D341Med (cell line): ENCODE results near the gene HINT1.
"Not testable (repeated sequence)": the region's sequence is repeated elsewhere in the genome, so short reads cannot be mapped to it uniquely, and the experiment has no call there.

Experiments
- DNase-seq: peaks from one replicate; pipeline ENCODE4 v3.0.0; 2012; ENCODE audit warnings: low spot score

HINT1 gene

DNA sequence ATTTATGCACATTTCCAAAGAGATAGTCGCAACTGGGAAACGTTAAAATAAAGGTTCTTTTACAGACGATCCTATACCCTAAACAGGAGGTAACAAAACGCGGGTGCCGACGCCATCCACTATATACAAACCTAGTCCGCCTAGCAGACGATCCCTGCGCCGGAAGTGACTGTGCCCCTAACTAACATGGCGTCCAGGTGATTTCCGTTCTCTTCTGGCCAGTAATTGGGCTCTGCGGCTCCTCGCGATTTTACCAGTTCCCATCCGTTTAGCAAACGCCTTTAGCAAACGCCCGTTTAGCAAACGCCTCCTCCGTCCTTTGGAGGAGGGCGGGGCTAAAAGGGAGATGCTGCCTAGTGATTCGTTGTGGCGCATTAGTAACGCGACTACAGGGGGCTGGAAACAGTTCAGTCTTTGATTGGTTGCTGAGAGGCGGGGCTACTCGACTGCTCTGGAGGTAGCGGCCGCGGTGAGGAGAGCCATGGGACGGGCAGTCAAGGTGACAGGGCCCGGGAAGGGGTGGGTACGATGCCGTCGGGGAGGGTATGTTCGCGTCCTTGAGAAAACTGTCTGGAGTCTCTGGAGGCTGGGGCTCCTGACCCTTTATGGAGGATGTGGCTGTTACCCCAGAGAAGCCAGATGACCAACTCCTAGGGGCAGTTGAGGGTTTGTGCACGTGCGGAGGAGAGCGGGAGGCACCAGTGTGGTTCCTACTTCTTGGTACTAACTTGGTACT, 5.7 kb upstream of the HINT1 start, which contains the start of gene LYRM7:
Gene LYRM7, plus strand, starts transcription at position 405 of the 736 bp plus-strand sequence. Its CDS starts 77 bp downstream, at position 482.
- DNase-seq = peak; percentile 88

- no peak for DNase-seq
Observed at GRCh38 chr5:131169810-131170539, 4.9 kb upstream of the HINT1 start.

DNA sequence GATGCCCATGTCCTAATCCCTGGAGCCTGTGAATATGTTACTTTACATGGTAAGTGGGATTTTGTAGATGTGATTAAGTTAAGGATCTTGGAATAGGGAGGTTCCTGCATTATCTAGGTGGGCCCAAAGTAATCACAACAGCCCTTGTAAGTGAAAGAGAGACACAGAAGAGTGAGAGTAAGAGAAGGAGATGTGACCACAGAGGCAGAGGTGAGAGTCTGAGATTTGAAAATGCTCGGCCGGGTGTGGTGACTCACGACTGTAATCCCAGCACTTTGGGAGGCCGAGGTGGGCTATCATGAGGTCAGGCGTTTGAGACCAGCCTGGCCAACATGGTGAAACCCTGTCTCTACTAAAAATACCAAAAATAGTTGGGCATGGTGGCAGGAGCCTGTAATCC, 2.6 kb upstream of the HINT1 start:
- no peak for DNase-seq

- peak; percentile 77 for DNase-seq
Observed at GRCh38 chr5:131164191-131165118, 601 bp downstream of the HINT1 start.

GRCh38 chr5:131163276-131164119, 1.6 kb downstream of the HINT1 start:
- DNase-seq = no peak

DNA sequence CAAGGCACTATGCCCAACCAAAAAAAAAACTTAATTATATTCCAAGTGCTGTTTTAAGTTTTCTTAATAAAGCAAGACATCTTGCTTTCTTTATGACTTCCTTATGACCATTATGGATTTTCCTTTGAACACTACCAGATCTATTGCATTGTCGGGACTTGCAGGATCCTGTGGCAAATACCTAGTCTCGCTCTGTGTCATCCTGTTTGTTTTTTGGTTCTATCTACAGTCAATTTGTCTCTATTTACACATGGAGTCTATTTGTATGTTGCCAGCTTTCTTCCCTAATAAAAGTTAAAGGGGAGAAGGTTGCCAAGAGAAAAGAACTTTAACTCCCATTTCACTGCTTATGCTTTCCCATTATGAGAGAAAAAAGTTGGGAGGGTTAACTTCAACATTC, 4.9 kb downstream of the HINT1 start:
- no peak for DNase-seq

GRCh38 chr5:131156957-131157356, 8.1 kb downstream of the HINT1 start:
- DNase-seq = no peak

DNA sequence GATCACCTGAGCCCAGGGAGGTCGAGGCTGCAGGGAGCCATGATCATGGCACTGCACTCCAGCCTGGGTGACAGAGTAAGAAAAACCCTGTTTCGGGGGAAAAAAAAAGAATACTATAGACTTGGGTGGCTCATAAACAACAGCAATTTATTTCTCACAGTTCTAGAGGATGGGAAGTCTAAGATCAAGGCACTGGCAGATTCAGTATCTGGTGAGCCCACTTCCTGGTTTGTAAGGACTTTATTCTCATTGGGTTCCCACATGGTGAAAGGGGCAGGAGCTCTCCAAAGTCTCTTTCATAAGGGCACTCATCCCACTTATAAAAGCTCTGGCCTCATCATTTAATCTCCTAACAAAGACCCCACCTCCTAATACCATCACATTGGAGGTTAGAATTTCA, 8.7 kb downstream of the HINT1 start:
- no peak for DNase-seq

DNA sequence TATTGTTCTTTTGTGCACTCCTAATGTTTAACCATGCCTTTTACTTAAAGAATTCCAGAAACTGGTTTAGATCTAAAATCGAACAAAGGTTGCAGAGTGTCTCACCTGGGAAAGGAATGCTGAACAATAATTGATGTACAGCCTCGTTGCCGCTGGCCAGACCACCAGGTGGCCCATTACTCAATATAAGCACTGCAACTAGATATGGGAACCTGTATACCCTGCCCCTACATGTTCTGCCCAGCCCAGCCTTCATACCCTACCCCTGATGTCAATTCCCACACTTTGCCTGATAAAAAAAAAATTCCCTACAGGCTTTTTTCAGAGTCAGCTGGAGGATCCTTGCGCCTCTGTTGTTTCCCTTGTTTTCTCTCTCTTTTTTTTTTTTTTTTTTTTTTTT, 13.8 kb downstream of the HINT1 start:
- DNase-seq = no peak

DNA sequence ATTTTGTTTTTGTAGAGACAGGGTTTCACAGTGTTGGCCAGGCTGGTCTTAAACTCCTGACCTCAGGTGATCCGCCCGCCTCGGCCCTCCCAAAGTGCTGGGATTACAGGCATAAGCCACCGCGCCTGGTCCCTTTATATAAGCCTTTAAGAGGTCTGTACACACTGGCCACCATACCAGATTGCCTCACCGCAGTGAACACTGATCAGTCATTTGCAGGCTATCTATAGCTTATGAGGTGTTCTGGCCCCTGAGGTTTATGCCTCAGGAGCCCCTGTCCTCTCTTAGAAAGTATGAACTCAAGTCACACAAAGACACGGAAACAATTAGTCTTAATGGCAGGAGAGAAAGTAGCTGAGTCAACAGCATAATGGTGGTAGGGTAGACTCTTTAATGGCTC, 14.6 kb downstream of the HINT1 start:
- no peak for DNase-seq

GRCh38 chr5:131148835-131149234, 16.2 kb downstream of the HINT1 start:
- DNase-seq = no peak

GRCh38 chr5:131147258-131147657, 17.8 kb downstream of the HINT1 start:
- DNase-seq = no peak

GRCh38 chr5:131142970-131143617, 22.0 kb downstream of the HINT1 start:
- DNase-seq = no peak

DNA sequence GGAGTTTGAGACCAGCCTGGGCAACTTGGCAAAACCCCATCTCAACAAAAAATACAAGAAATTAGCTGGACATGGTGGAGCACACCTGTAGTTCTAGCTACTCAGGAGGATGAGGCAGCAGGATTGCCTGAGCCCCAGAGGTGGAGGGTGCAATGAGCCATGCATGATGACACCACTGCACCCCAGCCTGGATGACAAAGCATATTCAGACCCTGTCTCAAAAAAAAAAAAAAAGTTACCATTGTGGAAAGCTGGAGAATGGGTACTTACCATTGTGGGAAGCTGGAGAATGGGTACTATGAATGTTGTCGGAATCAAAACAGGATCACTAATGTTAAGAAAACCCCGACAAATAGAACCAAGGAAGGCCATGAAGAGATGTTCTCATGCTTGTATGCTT, 25.7 kb downstream of the HINT1 start:
- DNase-seq = no peak

DNA sequence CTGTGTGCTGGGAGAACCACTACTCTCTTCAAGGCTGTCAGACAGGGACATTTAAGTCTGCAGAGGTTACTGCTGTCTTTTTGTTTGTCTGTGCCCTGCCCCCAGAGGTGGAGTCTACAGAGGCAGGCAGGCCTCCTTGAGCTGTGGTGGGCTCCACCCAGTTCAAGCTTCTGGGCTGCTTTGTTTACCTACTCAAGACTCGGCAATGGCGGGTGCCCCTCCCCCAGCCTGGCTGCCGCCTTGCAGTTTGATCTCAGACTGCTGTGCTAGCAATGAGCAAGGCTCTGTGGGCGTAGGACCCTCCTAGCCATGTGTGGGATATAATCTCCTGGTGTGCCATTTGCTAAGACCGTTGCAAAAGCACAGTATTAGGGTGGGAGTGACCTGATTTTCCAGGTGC, 26.6 kb downstream of the HINT1 start:
- not testable (repeated sequence) for DNase-seq

- not testable (repeated sequence) for DNase-seq
Observed at GRCh38 chr5:131133091-131133490, 32.0 kb downstream of the HINT1 start.

GRCh38 chr5:131129306-131129705, 35.8 kb downstream of the HINT1 start:
- no peak for DNase-seq

GRCh38 chr5:131127244-131127643, 37.8 kb downstream of the HINT1 start:
- DNase-seq = not testable (repeated sequence)

DNA sequence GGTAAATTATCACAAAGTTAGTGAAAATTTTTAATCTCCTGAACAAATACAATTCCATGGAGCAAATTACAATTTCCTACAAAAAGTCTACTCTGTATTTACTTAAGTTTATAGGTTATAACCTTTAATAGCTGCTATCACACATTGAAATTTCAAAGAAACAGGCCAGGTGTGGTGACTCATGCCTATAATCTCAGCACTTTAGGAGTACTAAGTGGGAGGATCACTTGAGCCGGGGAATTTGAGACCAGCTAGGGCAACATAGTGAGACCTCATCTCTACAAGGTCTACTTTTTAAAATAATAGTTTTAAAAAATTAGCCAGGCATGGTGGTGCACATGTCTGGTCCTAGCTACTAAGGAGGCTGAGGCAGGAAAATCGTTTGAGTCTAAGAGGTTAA, 50.3 kb downstream of the HINT1 start:
- no peak for DNase-seq

- no peak for DNase-seq
Observed at GRCh38 chr5:131112424-131112823, 52.6 kb downstream of the HINT1 start.

DNA sequence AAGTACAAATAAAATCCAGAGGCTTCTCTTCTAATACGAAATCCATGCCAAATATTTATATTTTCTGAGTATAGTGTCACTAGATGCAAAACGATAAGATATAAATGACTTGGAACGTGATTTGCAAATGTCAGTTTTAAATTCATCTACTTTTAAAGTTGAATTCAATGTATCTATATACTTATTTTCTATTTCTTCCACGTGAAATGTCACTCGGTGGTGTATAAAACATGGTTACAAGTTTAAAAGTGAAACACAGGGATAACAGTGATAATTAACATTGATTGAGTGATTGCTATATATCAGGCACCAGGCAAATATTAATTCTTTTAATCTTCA, 54.8 kb downstream of the HINT1 start:
- DNase-seq = no peak
